HG02610 (cell line): Measurements from ENCODE around the gene IL18.
"Not testable (repeated sequence)": the region's sequence is repeated elsewhere in the genome, so short reads cannot be mapped to it uniquely, and the experiment has no call there.

Experiments
- ATAC-seq: cut with Tn5 transposase; IDR thresholded peaks from one replicate; pipeline ENCODE4 v1.9.1; 2021; ENCODE audit warnings: mild to moderate bottlenecking, moderate library complexity; ENCODE audit not compliant: unreplicated experiment

Gene IL18

GRCh38 chr11:112172362-112172994 lies 8.6 kb upstream of the IL18 start:
- peak; percentile 73 for ATAC-seq

GRCh38 chr11:112167145-112167544 lies 3.3 kb upstream of the IL18 start, which contains the start of gene TEX12:
TEX12 (plus strand) TSS chr11:112167372; CDS start chr11:112169269, 1,897 bp downstream.
- ATAC-seq, result no peak

GRCh38 chr11:112166562-112166961 lies 2.7 kb upstream of the IL18 start:
- ATAC-seq, result no peak

- no peak for ATAC-seq
Measured at GRCh38 chr11:112165049-112165448, 1.2 kb upstream of the IL18 start.

- ATAC-seq, result no peak
Measured at GRCh38 chr11:112162761-112163546, 940 bp downstream of the IL18 start.

- ATAC-seq, result not testable (repeated sequence)
Measured at GRCh38 chr11:112162200-112162599, 1.7 kb downstream of the IL18 start.

- ATAC-seq, result no peak
Measured at GRCh38 chr11:112161012-112161411, 2.9 kb downstream of the IL18 start.

GRCh38 chr11:112160091-112160848 lies 3.6 kb downstream of the IL18 start:
- ATAC-seq, result no peak

GRCh38 chr11:112159098-112160065 lies 4.5 kb downstream of the IL18 start:
- ATAC-seq, result no peak

- no peak for ATAC-seq
Measured at GRCh38 chr11:112156956-112157766, 6.7 kb downstream of the IL18 start.

GRCh38 chr11:112156153-112156955 lies 7.5 kb downstream of the IL18 start:
- no peak for ATAC-seq

GRCh38 chr11:112150517-112150916 lies 13.4 kb downstream of the IL18 start:
- ATAC-seq, result no peak

- no peak for ATAC-seq
Measured at GRCh38 chr11:112143597-112143996, 20.3 kb downstream of the IL18 start.

GRCh38 chr11:112134473-112134872 lies 29.4 kb downstream of the IL18 start:
- no peak for ATAC-seq

GRCh38 chr11:112132737-112133136 lies 31.2 kb downstream of the IL18 start:
- no peak for ATAC-seq

- ATAC-seq, result no peak
Measured at GRCh38 chr11:112129656-112130055, 34.2 kb downstream of the IL18 start.

- no peak for ATAC-seq
Measured at GRCh38 chr11:112128483-112129121, 35.3 kb downstream of the IL18 start.

- no peak for ATAC-seq
Measured at GRCh38 chr11:112127056-112127455, 36.8 kb downstream of the IL18 start.
